Endodermal cell (in vitro differentiated cells): ENCODE data around the gene SLX4IP. TPM values are rescaled to one million over a fixed set of nuclear protein-coding genes. Genes with fewer than 3 reads are reported as not detected.
A peak's percentile ranks its signal among the peaks of the same experiment; 100 is the strongest.

Source experiments
- DNase-seq: peaks from one replicate; pipeline ENCODE4 v3.0.0-alpha.2; 2017
- H3K27ac ChIP-seq: 2 replicates; pipeline ENCODE4 v1.5.1; 2013; ENCODE audit warnings: mild to moderate bottlenecking, low read depth, low read length, moderate library complexity
- H3K27me3 ChIP-seq: 2 replicates; pipeline ENCODE4 v1.6.1; 2013; ENCODE audit warnings: mild to moderate bottlenecking, low read length, moderate library complexity; ENCODE audit not compliant: insufficient read depth, control insufficient read depth, poor library complexity, severe bottlenecking
- H3K36me3 ChIP-seq: 2 replicates; pipeline ENCODE4 v1.7.0; 2013; ENCODE audit warnings: mild to moderate bottlenecking, low read length, moderate library complexity; ENCODE audit not compliant: control insufficient read depth, insufficient read depth
- H3K4me1 ChIP-seq: one replicate; pipeline ENCODE4 v1.7.0; 2013; ENCODE audit warnings: low read length; ENCODE audit not compliant: control insufficient read depth, insufficient read depth
- H3K4me3 ChIP-seq: 2 replicates; pipeline ENCODE4 v1.5.1; 2013; ENCODE audit warnings: mild to moderate bottlenecking, low read length, moderate library complexity
- H3K9ac ChIP-seq: 2 replicates; pipeline ENCODE4 v1.6.1; 2013; ENCODE audit warnings: mild to moderate bottlenecking, low read length, moderate library complexity; ENCODE audit not compliant: poor library complexity, severe bottlenecking; ENCODE audit errors: extremely low read depth
- H3K9me3 ChIP-seq: 2 replicates; pipeline ENCODE4 v1.6.1; 2013; ENCODE audit warnings: mild to moderate bottlenecking, low read length, moderate library complexity; ENCODE audit not compliant: control insufficient read depth
- H3K27ac Mint-ChIP-seq: 2 replicates; pipeline ENCODE4 v1.8.0; 2020; ENCODE audit warnings: mixed read lengths
- H3K27me3 Mint-ChIP-seq: 2 replicates; pipeline ENCODE4 v1.8.0; 2021; ENCODE audit warnings: mild to moderate bottlenecking, mixed read lengths; ENCODE audit not compliant: insufficient read depth
- H3K36me3 Mint-ChIP-seq: 2 replicates; pipeline ENCODE4 v1.8.0; 2020; ENCODE audit warnings: low read depth, mixed read lengths
- H3K4me1 Mint-ChIP-seq: 2 replicates; pipeline ENCODE4 v1.8.0; 2020; ENCODE audit warnings: mixed read lengths
- H3K4me3 Mint-ChIP-seq: 2 replicates; pipeline ENCODE4 v1.8.0; 2020; ENCODE audit warnings: mild to moderate bottlenecking, moderate library complexity, mixed read lengths
- H3K9me3 Mint-ChIP-seq: 2 replicates; pipeline ENCODE4 v1.8.0; 2020; ENCODE audit warnings: mild to moderate bottlenecking, mixed read lengths
- WGBS, 2 experiments: methylation state at CpG; one replicate each; pipeline versions ENCODE4 v1.1.5 to v1.1.7; 2013; ENCODE audit warnings: missing lambda C conversion rate in 2 of 2, mixed read lengths in 1 of 2; ENCODE audit not compliant: insufficient coverage in 1 of 2, insufficient read length in 1 of 2; 5-methylcytosine and 5-hydroxymethylcytosine counted together
- total RNA-seq, 2 donors: library from RNA; stranded (reverse); fragmentation: NEBNext Ultra II Directional in 1 of 2; extraction: Animal tissue kit (Norgen Biotek cat#: 25700) in 1 of 2; gene quantifications; 2 replicates in 1 of 2; 3 replicates in 1 of 2; pipeline ENCODE4 v1.2.1, GENCODE V29; 2021
- TF ChIP-seq, protein P1 (sequence below): fragments of 200-600 bp; sonication (generic); conservative IDR thresholded peaks from 2 replicates; pipeline ENCODE4 v1.5.0; 2021; ENCODE audit warnings: antibody characterized with exemption, mild to moderate bottlenecking

SLX4IP gene
- total RNA-seq, 2 donors from 2014 or later = 9.2 to 9.5 TPM

DNA sequence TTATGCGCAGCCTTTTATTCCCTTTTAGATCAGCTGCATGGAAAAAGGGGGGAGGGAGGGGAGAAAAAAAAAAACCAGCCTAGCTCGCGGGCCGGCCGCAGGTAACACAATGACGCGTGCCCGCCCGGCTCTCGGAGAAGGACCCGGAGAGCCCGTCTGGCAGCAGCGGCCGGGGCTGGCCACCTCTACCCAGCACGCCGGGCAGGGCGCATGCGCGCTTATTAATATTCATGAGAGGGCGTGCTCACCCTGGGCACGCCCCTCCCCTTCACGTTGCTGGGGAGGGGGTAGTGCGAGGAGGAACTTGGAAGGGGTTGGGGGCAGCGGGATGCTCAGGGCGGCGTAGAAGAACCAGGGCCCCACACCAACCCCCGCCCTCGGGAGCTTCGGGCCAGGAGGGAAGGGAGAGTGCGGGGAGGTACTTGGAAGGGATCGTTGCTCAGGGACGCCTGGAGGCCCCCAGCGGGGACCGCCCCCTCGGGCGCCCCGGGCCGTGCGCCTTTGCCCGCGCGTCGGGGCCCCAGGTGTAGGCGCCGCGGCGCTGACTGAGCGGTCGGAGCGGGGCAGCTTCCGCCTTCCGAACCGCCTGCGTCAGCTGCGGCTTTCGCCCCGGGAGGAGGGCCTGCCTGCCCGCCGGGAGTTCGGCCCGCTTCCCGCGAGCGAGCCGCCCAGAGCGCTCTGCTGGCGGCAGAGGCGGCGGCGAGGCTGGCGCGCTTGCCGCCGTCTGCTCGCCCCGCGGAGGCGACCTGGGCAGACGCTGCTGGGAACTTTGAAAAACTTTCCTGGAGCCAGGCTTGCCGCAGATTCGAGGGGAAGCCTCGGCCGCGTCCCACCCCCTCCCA lies 239.0 kb downstream of the SLX4IP start, which contains the start of gene JAG1:
TSS of gene JAG1 (minus strand) at position 158 of the 842 bp plus-strand sequence. CDS start 469 bp downstream, outside the sequence.
- Histone ChIP-seq H3K4me1 (peaks cover 3% of the 10 kb centered on the region), H3K36me3 (no peaks in the 10 kb centered on the region), H3K9ac (peak within 1 kb of the TSS; percentile 72), H3K27me3 (peaks cover 47% of the 10 kb centered on the region), H3K9me3 (no peaks in the 10 kb centered on the region), H3K4me3 (peak within 1 kb of the TSS; percentile 85), H3K27ac (peak within 1 kb of the TSS; percentile 86)
- H3K4me1 Mint-ChIP-seq = peaks cover 23% of the 10 kb centered on the region
- H3K27ac Mint-ChIP-seq = peak within 1 kb of the TSS; percentile 92
- TF ChIP-seq, protein P1, sequence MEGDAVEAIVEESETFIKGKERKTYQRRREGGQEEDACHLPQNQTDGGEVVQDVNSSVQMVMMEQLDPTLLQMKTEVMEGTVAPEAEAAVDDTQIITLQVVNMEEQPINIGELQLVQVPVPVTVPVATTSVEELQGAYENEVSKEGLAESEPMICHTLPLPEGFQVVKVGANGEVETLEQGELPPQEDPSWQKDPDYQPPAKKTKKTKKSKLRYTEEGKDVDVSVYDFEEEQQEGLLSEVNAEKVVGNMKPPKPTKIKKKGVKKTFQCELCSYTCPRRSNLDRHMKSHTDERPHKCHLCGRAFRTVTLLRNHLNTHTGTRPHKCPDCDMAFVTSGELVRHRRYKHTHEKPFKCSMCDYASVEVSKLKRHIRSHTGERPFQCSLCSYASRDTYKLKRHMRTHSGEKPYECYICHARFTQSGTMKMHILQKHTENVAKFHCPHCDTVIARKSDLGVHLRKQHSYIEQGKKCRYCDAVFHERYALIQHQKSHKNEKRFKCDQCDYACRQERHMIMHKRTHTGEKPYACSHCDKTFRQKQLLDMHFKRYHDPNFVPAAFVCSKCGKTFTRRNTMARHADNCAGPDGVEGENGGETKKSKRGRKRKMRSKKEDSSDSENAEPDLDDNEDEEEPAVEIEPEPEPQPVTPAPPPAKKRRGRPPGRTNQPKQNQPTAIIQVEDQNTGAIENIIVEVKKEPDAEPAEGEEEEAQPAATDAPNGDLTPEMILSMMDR = no peak
- H3K27me3 Mint-ChIP-seq = peaks cover 62% of the 10 kb centered on the region
- WGBS, 2 experiments = 0% methylated on average over 24 to 84 of the region's 84 CpGs
- peak within 1 kb of the TSS; percentile 81 for H3K4me3 Mint-ChIP-seq
- H3K9me3 Mint-ChIP-seq = no peaks in the 10 kb centered on the region
- no peaks in the 10 kb centered on the region for H3K36me3 Mint-ChIP-seq
- peak; percentile 98 for DNase-seq

DNA sequence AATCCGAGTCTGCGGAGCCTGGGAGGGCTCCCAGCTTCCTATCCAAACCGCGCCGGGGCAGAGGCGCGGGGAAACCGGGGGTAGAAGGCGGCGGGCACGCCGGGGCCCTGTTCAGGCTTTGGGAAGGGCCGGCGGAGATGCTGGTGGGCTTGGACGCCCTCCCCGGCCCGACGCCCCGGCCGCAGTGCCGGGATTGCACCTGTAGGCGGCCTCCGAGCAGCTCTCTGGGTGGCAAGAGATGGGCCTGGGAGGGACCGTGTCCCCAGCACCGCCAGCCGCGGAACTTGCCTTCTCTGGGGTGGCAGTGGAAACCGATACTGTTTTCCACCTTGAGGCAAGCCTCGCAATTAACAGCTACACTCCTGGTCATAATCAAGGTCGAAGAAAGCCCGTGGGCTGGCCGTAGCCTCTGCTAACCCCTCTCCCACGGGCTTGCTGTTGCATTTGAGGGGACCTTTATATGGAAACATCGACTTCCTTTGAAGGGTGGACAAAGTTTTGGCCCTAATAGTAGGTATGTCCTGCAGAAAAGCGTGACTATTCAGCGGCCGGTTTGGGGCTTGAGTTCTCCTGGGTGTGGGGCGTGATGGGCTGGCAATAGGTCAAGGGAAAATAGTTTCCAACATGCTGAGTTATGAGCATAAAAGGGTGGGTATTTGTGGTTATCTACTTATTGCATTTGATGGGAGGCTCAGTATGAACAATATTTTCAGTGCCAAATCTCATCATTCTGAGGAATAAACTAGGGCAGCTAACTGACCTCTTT lies 239.8 kb downstream of the SLX4IP start:
- Histone ChIP-seq H3K9me3 (no peaks in the 10 kb centered on the region), H3K4me1 (peaks cover 3% of the 10 kb centered on the region), H3K4me3 (peak overlapping the region; percentile 85), H3K36me3 (no peaks in the 10 kb centered on the region), H3K9ac (peak overlapping the region; percentile 72), H3K27ac (peak overlapping the region; percentile 86), H3K27me3 (peaks cover 39% of the 10 kb centered on the region)
- 7 to 11% methylated on average over 12 to 38 of the region's 38 CpGs for WGBS, 2 experiments
- no peaks in the 10 kb centered on the region for H3K36me3 Mint-ChIP-seq
- DNase-seq = peak; percentile 96
- peaks cover 58% of the 10 kb centered on the region for H3K27me3 Mint-ChIP-seq
- H3K4me3 Mint-ChIP-seq = peak overlapping the region; percentile 81
- no peaks in the 10 kb centered on the region for H3K9me3 Mint-ChIP-seq
- H3K27ac Mint-ChIP-seq = no peak overlapping the region
- peaks cover 23% of the 10 kb centered on the region for H3K4me1 Mint-ChIP-seq
- TF ChIP-seq, protein P1 = peak; percentile 96

DNA sequence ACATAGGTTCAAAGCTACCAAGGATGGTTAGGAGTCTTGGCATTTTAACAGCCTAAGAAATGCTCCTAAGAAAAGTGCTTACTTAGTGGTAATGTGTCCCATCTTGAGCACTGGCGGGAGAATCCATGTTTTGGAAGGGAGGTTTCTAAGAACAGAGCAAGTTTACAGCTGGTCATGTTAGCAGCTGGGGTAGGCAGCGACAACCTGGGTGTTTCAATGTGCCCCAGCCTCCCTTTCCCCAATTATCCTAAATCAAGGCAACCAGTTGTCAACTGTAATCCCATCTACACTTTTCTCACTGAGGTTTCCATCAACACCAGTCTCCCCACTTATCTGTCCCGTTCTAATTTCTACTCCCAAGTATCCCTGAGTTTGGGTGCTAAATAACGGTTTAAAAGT lies 240.3 kb downstream of the SLX4IP start:
- peaks cover 54% of the 10 kb centered on the region for H3K27me3 Mint-ChIP-seq
- TF ChIP-seq, protein P1 = no peak
- 98% methylated on average over 4 of the region's 4 CpGs; no CpG with 5 or more reads in 1 of the 2 experiments for WGBS, 2 experiments
- no peaks in the 10 kb centered on the region for H3K36me3 ChIP-seq
- H3K4me3 Mint-ChIP-seq = peak overlapping the region; percentile 81
- DNase-seq = no peak
- H3K4me3 ChIP-seq = no peak overlapping the region
- no peak overlapping the region for H3K27ac ChIP-seq
- no peak overlapping the region for H3K27ac Mint-ChIP-seq
- peaks cover 3% of the 10 kb centered on the region for H3K4me1 ChIP-seq
- H3K4me1 Mint-ChIP-seq = peaks cover 18% of the 10 kb centered on the region
- H3K9me3 ChIP-seq = no peaks in the 10 kb centered on the region
- H3K36me3 Mint-ChIP-seq = no peaks in the 10 kb centered on the region
- H3K27me3 ChIP-seq = peaks cover 33% of the 10 kb centered on the region
- H3K9ac ChIP-seq = no peak overlapping the region
- no peaks in the 10 kb centered on the region for H3K9me3 Mint-ChIP-seq
